ENCODE measurements around the gene NAAA. TPM values are rescaled to one million over a fixed set of nuclear protein-coding genes. Genes with fewer than 3 reads are reported as not detected.

NAAA gene
- total RNA-seq, 1 donor from 2014 or later, result 13.7 TPM

- Mint-ChIP-seq H3K27me3 (ENCODE audit: unreplicated experiment) (no peaks in the 10 kb centered on the region), H3K36me3 (ENCODE audit: unreplicated experiment) (no peaks in the 10 kb centered on the region), H3K9me3 (ENCODE audit: unreplicated experiment) (no peaks in the 10 kb centered on the region), H3K4me1 (ENCODE audit: low read depth, unreplicated experiment) (no peaks in the 10 kb centered on the region), H3K27ac (ENCODE audit: unreplicated experiment) (no peak overlapping the region), H3K4me3 (ENCODE audit: unreplicated experiment) (no peak overlapping the region)
- no peak for TF ChIP-seq CTCF (IDR thresholded peaks at IDR 0.05; ENCODE audit: partially characterized antibody, unreplicated experiment)
- no peak for DNase-seq
These were observed 9.5 kb upstream of the NAAA start for GRCh38 chr4:75950213-75950815.

DNA sequence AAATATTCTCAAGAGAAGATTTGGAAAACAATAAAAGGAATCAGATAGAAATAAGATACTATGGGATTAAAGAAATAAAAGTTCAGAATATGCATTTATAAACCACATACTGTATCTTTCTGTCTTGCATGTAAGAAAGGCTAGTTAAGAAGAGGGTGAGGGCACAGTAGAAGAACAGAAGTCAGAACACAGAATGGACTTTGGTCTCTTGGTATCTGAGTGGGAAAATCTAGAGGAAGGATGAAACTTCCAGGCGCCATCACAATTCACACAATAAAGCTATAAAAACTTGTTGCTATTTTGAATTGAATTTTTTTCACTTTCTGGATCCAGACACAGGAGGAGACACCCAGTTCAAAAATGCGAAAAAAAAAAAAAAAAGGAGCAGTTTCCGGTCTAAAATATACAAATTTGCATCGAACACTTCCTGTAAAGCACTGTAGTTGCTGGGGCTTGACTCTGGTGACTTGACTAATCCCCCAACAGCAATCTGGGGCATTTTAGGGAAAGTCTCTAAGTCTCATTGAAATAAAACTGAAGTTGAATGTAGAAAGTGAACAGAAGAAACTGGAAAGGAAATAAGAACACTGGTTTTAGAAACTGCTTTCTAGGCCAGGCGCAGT is 8.1 kb upstream of the NAAA start:
- H3K36me3 Mint-ChIP-seq (ENCODE audit: unreplicated experiment), result no peaks in the 10 kb centered on the region

GRCh38 chr4:75939890-75940691 is 722 bp downstream of the NAAA start:
- peak; percentile 80 for DNase-seq
- Mint-ChIP-seq H3K4me3 (ENCODE audit: unreplicated experiment) (peak overlapping the region; percentile 93), H3K4me1 (ENCODE audit: low read depth, unreplicated experiment) (peaks cover 20% of the 10 kb centered on the region), H3K36me3 (ENCODE audit: unreplicated experiment) (no peaks in the 10 kb centered on the region), H3K27me3 (ENCODE audit: unreplicated experiment) (peaks cover 1% of the 10 kb centered on the region), H3K27ac (ENCODE audit: unreplicated experiment) (peak overlapping the region; percentile 75), H3K9me3 (ENCODE audit: unreplicated experiment) (peaks cover 6% of the 10 kb centered on the region)
- no peak for TF ChIP-seq CTCF (IDR thresholded peaks at IDR 0.05; ENCODE audit: partially characterized antibody, unreplicated experiment)

More for the DNA sequence above, 8.1 kb upstream of the NAAA start:
- H3K9me3 Mint-ChIP-seq (ENCODE audit: unreplicated experiment), result no peaks in the 10 kb centered on the region
- no peak for TF ChIP-seq CTCF (IDR thresholded peaks at IDR 0.05; ENCODE audit: partially characterized antibody, unreplicated experiment)
- no peaks in the 10 kb centered on the region for H3K4me1 Mint-ChIP-seq (ENCODE audit: low read depth, unreplicated experiment)
- DNase-seq, result no peak
- H3K27me3 Mint-ChIP-seq (ENCODE audit: unreplicated experiment), result no peaks in the 10 kb centered on the region
- no peak overlapping the region for H3K27ac Mint-ChIP-seq (ENCODE audit: unreplicated experiment)
- H3K4me3 Mint-ChIP-seq (ENCODE audit: unreplicated experiment), result no peak overlapping the region

DNA sequence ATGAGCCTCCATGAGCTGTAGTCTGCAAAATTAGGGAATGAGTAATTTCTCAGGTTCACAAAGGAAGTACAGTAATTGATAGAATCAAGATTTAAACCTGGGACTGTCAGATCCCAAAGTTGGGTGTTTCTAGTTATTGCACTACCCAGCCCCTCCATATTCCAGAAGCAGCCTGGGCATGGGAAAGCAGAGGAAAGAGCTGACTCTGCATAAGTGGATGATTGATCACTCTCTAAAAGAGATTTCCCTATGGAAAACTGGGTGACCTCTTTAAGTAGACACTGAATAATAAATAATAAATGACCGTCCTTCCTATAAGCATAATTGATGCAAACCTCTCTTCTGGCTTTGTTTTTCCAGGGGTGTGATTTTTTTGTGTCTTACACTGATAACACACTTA is 5.2 kb downstream of the NAAA start:
- DNase-seq, result no peak
- Mint-ChIP-seq H3K4me1 (ENCODE audit: low read depth, unreplicated experiment) (peaks cover 24% of the 10 kb centered on the region), H3K27me3 (ENCODE audit: unreplicated experiment) (peaks cover 1% of the 10 kb centered on the region), H3K27ac (ENCODE audit: unreplicated experiment) (peak overlapping the region; percentile 41), H3K9me3 (ENCODE audit: unreplicated experiment) (peaks cover 4% of the 10 kb centered on the region), H3K36me3 (ENCODE audit: unreplicated experiment) (no peaks in the 10 kb centered on the region), H3K4me3 (ENCODE audit: unreplicated experiment) (no peak overlapping the region)
- TF ChIP-seq CTCF (IDR thresholded peaks at IDR 0.05; ENCODE audit: partially characterized antibody, unreplicated experiment), result no peak
